Measurements from ENCODE around the gene ZNF285.

Gene ZNF285

DNA sequence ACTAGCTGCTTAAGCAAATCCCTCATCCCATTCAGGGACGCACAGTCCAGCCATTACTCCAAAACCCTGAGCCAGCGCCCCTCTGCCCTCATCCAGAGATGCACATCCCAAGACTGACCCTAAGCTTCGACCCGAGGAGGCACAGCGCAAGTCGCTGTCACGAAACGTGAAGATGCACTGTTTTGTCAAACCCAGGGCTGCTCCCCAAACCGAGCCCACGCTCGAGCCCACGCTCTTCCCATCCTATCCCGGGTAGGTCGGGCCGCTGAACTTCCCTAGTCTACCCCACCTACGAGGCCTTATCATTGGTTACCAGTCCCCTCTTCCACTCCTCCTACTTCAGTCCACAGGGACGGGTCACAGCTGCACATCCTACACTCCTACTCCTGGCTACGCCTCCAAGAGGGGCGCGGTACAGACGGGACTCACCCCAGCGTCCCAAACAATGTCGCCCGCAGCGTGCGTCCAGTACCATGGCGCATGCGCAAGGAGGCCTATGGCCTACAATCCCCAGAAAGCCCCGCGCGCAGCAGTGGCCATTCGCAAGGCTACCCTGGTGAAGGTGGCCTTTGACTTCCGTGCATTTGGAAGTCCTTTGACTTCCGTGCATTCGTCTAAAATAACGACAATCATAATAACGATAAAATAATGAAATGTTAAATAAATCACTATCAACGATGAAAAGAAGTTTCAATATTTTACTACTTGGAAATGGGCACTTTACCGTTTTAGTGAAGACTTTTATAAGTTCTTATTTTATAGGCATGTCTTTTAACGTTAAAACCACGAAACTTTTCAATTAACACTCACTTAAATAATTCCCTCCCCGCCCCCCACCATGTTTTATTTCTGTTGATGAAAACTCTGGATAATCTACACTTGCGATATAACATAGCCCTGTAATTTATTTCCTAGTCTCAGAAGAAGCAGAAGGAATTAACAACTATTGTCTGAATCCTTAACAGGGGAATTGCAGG is at the start of gene ZNF285:
ZNF285 (minus strand) TSS at position 470 of the 977 bp plus-strand sequence. CDS start 4,395 bp downstream, outside the sequence.
- no peak for TF ChIP-seq EZH2phosphoT487 (conservative IDR thresholded peaks at IDR 0.05; ENCODE audit: low read length)
- TF ChIP-seq CTCF (IDR thresholded peaks at IDR 0.05; ENCODE audit: insufficient read depth, low read length, poor library complexity, severe bottlenecking) = no peak
- no peaks in the 10 kb centered on the region for H4K20me1 ChIP-seq (ENCODE audit: low read depth, low read length)
- no peaks in the 10 kb centered on the region for H3K79me2 ChIP-seq (ENCODE audit: insufficient read depth, low read length)
- H3K27me3 ChIP-seq (ENCODE audit: low read length) = no peaks in the 10 kb centered on the region
- H3K4me2 ChIP-seq (ENCODE audit: low read depth, low read length, poor library complexity, severe bottlenecking) = no peak within 1 kb of the TSS
- H3K36me3 ChIP-seq (ENCODE audit: low read length) = no peaks in the 10 kb centered on the region
- H3K9ac ChIP-seq (ENCODE audit: low read length) = no peak within 1 kb of the TSS
- H3K27ac ChIP-seq (ENCODE audit: low read depth, low read length) = no peak within 1 kb of the TSS
- no peaks in the 10 kb centered on the region for H3K9me3 ChIP-seq (ENCODE audit: insufficient read depth, low read length)
- H2AFZ ChIP-seq (ENCODE audit: low read depth, low read length, severe bottlenecking) = no peak within 1 kb of the TSS
- no peaks in the 10 kb centered on the region for H3F3A ChIP-seq (ENCODE audit: insufficient read depth)
- no peaks in the 10 kb centered on the region for H3K9me2 ChIP-seq (replicated peaks; ENCODE audit: insufficient read depth, low read length)
- H3K4me3 ChIP-seq (ENCODE audit: insufficient read depth, low read length, poor library complexity, severe bottlenecking) = no peak within 1 kb of the TSS

- H3K9me2 ChIP-seq (replicated peaks; ENCODE audit: insufficient read depth, low read length) = no peaks in the 10 kb centered on the region
- no peak within 1 kb of the TSS for H3K27ac ChIP-seq (ENCODE audit: low read depth, low read length)
- no peak within 1 kb of the TSS for H3K9ac ChIP-seq (ENCODE audit: low read length)
- no peaks in the 10 kb centered on the region for H3F3A ChIP-seq (ENCODE audit: insufficient read depth)
- no peak within 1 kb of the TSS for H3K4me2 ChIP-seq (ENCODE audit: low read depth, low read length, poor library complexity, severe bottlenecking)
- no peaks in the 10 kb centered on the region for H3K27me3 ChIP-seq (ENCODE audit: low read length)
- no peak for TF ChIP-seq CTCF (IDR thresholded peaks at IDR 0.05; ENCODE audit: insufficient read depth, low read length, poor library complexity, severe bottlenecking)
- no peaks in the 10 kb centered on the region for H3K36me3 ChIP-seq (ENCODE audit: low read length)
- H3K79me2 ChIP-seq (ENCODE audit: insufficient read depth, low read length) = no peaks in the 10 kb centered on the region
- no peak within 1 kb of the TSS for H2AFZ ChIP-seq (ENCODE audit: low read depth, low read length, severe bottlenecking)
- H3K9me3 ChIP-seq (ENCODE audit: insufficient read depth, low read length) = 0 out of 2 replicates have a peak, but pooled peaks cover 9% of the 10 kb centered on the region
- no peak within 1 kb of the TSS for H3K4me3 ChIP-seq (ENCODE audit: insufficient read depth, low read length, poor library complexity, severe bottlenecking)
- H4K20me1 ChIP-seq (ENCODE audit: low read depth, low read length) = no peaks in the 10 kb centered on the region
Observed at GRCh38 chr19:44447916-44448674, 46.7 kb upstream of the ZNF285 start, which contains the start of gene ZNF229. TSS of gene ZNF229 (minus strand) at chr19:44448472. CDS start at chr19:44442847, 5,625 bp downstream.

GRCh38 chr19:44438441-44438840 is 37.0 kb upstream of the ZNF285 start:
- Histone ChIP-seq H3K9ac (ENCODE audit: low read length) (no peak overlapping the region), H3K79me2 (ENCODE audit: insufficient read depth, low read length) (no peaks in the 10 kb centered on the region), H3K9me2 (replicated peaks; ENCODE audit: insufficient read depth, low read length) (no peaks in the 10 kb centered on the region), H3K4me3 (ENCODE audit: insufficient read depth, low read length, poor library complexity, severe bottlenecking) (no peak overlapping the region), H3K27ac (ENCODE audit: low read depth, low read length) (no peak overlapping the region), H3K9me3 (ENCODE audit: insufficient read depth, low read length) (no peaks in the 10 kb centered on the region), H2AFZ (ENCODE audit: low read depth, low read length, severe bottlenecking) (no peak overlapping the region), H3F3A (ENCODE audit: insufficient read depth) (no peaks in the 10 kb centered on the region), H3K27me3 (ENCODE audit: low read length) (no peaks in the 10 kb centered on the region), H3K36me3 (ENCODE audit: low read length) (no peaks in the 10 kb centered on the region), H4K20me1 (ENCODE audit: low read depth, low read length) (no peaks in the 10 kb centered on the region), H3K4me2 (ENCODE audit: low read depth, low read length, poor library complexity, severe bottlenecking) (no peak overlapping the region)
- TF ChIP-seq CTCF (IDR thresholded peaks at IDR 0.05; ENCODE audit: insufficient read depth, low read length, poor library complexity, severe bottlenecking) (no peak), EZH2phosphoT487 (conservative IDR thresholded peaks at IDR 0.05; ENCODE audit: low read length) (no peak)

Measured in SU-DHL-6 (cell line).